Astrocyte (in vitro differentiated cells and primary cell): Measurements from ENCODE around the gene CCR3. TPM values are rescaled to one million over a fixed set of nuclear protein-coding genes. Genes with fewer than 3 reads are reported as not detected.

Experiments
- DNase-seq: peaks from one replicate; pipeline ENCODE4 v3.0.0-alpha.2; 2010; ENCODE audit warnings: low read depth
- FAIRE-seq: peaks from 2 replicates; lab custom pipeline; 2011; peaks lifted over from hg19 to GRCh38; lab: Jason Lieb, UNC
- H2AFZ ChIP-seq: 2 replicates; pipeline ENCODE4 v1.6.0; 2012; ENCODE audit warnings: low read depth, low read length, inconsistent platforms
- H3K27ac ChIP-seq: 2 replicates; pipeline ENCODE4 v1.5.1; 2011; ENCODE audit warnings: low read depth, low read length, inconsistent platforms
- H3K27me3 ChIP-seq: 2 replicates; pipeline ENCODE4 v1.6.0; 2011; ENCODE audit warnings: low read length, inconsistent platforms; ENCODE audit not compliant: insufficient read depth
- H3K36me3 ChIP-seq: 2 replicates; pipeline ENCODE4 v1.5.1; 2011; ENCODE audit warnings: low read length, inconsistent platforms; ENCODE audit not compliant: insufficient read depth
- H3K4me1 ChIP-seq: 2 replicates; pipeline ENCODE4 v1.5.1; 2011; ENCODE audit warnings: low read length, inconsistent platforms; ENCODE audit not compliant: insufficient read depth
- H3K4me2 ChIP-seq: 2 replicates; pipeline ENCODE4 v1.6.0; 2012; ENCODE audit warnings: low read length, inconsistent platforms
- H3K4me3 ChIP-seq: 2 replicates; pipeline ENCODE4 v1.5.1; 2011; ENCODE audit warnings: low read depth, mild to moderate bottlenecking, low read length, inconsistent platforms; ENCODE audit not compliant: insufficient read depth
- H3K79me2 ChIP-seq: 2 replicates; pipeline ENCODE4 v1.6.0; 2012; ENCODE audit warnings: mild to moderate bottlenecking, low read length, inconsistent platforms; ENCODE audit not compliant: insufficient read depth
- H3K9ac ChIP-seq: 2 replicates; pipeline ENCODE4 v1.6.0; 2012; ENCODE audit warnings: mild to moderate bottlenecking, low read length, inconsistent platforms
- H3K9me3 ChIP-seq: 2 replicates; pipeline ENCODE4 v1.5.1; 2012; ENCODE audit warnings: low read depth, mild to moderate bottlenecking, low read length, inconsistent platforms; ENCODE audit not compliant: insufficient read depth
- H4K20me1 ChIP-seq: 2 replicates; pipeline ENCODE4 v1.6.0; 2012; ENCODE audit warnings: low read length, inconsistent platforms; ENCODE audit not compliant: insufficient read depth
- H3K27ac Mint-ChIP-seq: one replicate; pipeline ENCODE4 v1.8.0; 2021; ENCODE audit warnings: mild to moderate bottlenecking, mixed read lengths; ENCODE audit not compliant: unreplicated experiment
- H3K27me3 Mint-ChIP-seq: one replicate; pipeline ENCODE4 v1.8.0; 2021; ENCODE audit warnings: low read depth, mixed read lengths; ENCODE audit not compliant: unreplicated experiment
- H3K36me3 Mint-ChIP-seq: one replicate; pipeline ENCODE4 v1.8.0; 2021; ENCODE audit warnings: low read depth, mixed read lengths; ENCODE audit not compliant: unreplicated experiment
- H3K4me1 Mint-ChIP-seq: one replicate; pipeline ENCODE4 v1.8.0; 2021; ENCODE audit warnings: low read depth, mixed read lengths; ENCODE audit not compliant: unreplicated experiment
- H3K4me3 Mint-ChIP-seq: one replicate; pipeline ENCODE4 v1.8.0; 2021; ENCODE audit warnings: mild to moderate bottlenecking, moderate library complexity, mixed read lengths; ENCODE audit not compliant: unreplicated experiment
- H3K9me3 Mint-ChIP-seq: one replicate; pipeline ENCODE4 v1.8.0; 2021; ENCODE audit warnings: mild to moderate bottlenecking, mixed read lengths; ENCODE audit not compliant: unreplicated experiment
- EZH2 ChIP-seq: IDR thresholded peaks from 2 replicates; pipeline ENCODE4 v1.6.1; 2012; ENCODE audit warnings: mild to moderate bottlenecking, low read length, inconsistent platforms; ENCODE audit not compliant: insufficient read depth
- total RNA-seq: library from RNA; stranded (reverse); gene quantifications from 2 replicates; pipeline ENCODE4 v1.2.1, GENCODE V29; 2021
- TF ChIP-seq, protein P1 (sequence below): IDR thresholded peaks from 2 replicates; pipeline ENCODE4 v1.5.1; 2011; ENCODE audit warnings: low read depth, mild to moderate bottlenecking, inconsistent platforms, low read length, moderate library complexity; ENCODE audit not compliant: insufficient read depth

The CCR3 gene
- total RNA-seq, 1 donor from 2014 or later = not detected

DNA sequence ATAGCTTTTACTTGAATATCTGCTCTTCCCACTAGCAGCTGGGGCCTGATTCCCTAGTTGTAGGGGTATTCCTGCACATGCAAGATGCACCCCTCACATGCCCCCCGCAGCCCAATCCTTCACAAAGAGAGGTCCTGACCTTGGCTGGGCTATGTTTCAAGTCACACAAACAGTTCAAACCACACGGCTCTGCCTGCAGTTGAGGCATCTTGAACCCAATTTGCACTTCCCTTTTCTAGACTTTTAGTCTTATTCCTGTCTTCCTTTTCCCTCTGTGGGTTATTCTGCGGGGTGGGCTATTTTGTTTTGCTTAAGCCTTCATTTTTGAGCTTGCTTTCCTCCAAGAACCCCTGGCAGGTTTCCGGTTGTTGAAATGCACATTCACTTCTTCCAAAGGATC lies 20.9 kb upstream of the CCR3 start:
- Mint-ChIP-seq H3K36me3 (no peaks in the 10 kb centered on the region), H3K4me3 (no peak overlapping the region), H3K27me3 (peaks cover 8% of the 10 kb centered on the region), H3K9me3 (no peaks in the 10 kb centered on the region), H3K4me1 (no peaks in the 10 kb centered on the region), H3K27ac (no peak overlapping the region)
- no peaks in the 10 kb centered on the region for H3K36me3 ChIP-seq
- H3K9me3 ChIP-seq = no peaks in the 10 kb centered on the region
- H3K4me3 ChIP-seq = no peak overlapping the region
- no peak for FAIRE-seq
- peaks cover 6% of the 10 kb centered on the region for H3K27me3 ChIP-seq
- no peak for DNase-seq
- no peaks in the 10 kb centered on the region for H3K4me1 ChIP-seq
- no peaks in the 10 kb centered on the region for H4K20me1 ChIP-seq
- H3K4me2 ChIP-seq = no peak overlapping the region
- no peak overlapping the region for H2AFZ ChIP-seq
- no peak overlapping the region for H3K9ac ChIP-seq
- no peaks in the 10 kb centered on the region for H3K79me2 ChIP-seq
- no peak overlapping the region for H3K27ac ChIP-seq
- TF ChIP-seq EZH2 = no peak
- TF ChIP-seq, protein P1, sequence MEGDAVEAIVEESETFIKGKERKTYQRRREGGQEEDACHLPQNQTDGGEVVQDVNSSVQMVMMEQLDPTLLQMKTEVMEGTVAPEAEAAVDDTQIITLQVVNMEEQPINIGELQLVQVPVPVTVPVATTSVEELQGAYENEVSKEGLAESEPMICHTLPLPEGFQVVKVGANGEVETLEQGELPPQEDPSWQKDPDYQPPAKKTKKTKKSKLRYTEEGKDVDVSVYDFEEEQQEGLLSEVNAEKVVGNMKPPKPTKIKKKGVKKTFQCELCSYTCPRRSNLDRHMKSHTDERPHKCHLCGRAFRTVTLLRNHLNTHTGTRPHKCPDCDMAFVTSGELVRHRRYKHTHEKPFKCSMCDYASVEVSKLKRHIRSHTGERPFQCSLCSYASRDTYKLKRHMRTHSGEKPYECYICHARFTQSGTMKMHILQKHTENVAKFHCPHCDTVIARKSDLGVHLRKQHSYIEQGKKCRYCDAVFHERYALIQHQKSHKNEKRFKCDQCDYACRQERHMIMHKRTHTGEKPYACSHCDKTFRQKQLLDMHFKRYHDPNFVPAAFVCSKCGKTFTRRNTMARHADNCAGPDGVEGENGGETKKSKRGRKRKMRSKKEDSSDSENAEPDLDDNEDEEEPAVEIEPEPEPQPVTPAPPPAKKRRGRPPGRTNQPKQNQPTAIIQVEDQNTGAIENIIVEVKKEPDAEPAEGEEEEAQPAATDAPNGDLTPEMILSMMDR = no peak

DNA sequence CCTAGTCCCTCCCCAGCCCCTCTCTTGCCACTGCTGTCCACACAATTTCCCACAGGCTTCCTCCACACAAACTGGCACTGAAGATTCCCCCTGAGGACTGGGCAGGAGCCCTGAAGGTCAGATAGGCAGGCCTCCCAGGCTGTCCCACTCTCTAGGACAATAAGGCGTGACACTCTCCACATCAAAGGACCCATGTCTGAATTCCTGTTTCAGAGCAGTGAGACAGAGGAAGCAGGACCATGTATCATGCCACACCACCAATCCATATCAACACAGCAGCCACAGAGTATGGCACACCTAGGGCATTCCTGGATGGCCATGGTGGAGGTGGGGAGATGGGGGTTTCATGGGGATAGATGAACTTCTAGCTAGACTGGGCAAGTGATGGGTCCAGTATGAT lies 20.3 kb upstream of the CCR3 start:
- no peaks in the 10 kb centered on the region for H3K79me2 ChIP-seq
- H3K4me1 ChIP-seq = no peaks in the 10 kb centered on the region
- no peak for TF ChIP-seq EZH2
- TF ChIP-seq, protein P1 = no peak
- H3K36me3 ChIP-seq = no peaks in the 10 kb centered on the region
- FAIRE-seq (no peak), DNase-seq (no peak)
- H4K20me1 ChIP-seq = no peaks in the 10 kb centered on the region
- H3K27ac ChIP-seq = no peak overlapping the region
- Mint-ChIP-seq H3K4me3 (no peak overlapping the region), H3K9me3 (no peaks in the 10 kb centered on the region), H3K4me1 (no peaks in the 10 kb centered on the region), H3K36me3 (no peaks in the 10 kb centered on the region), H3K27ac (no peak overlapping the region), H3K27me3 (peaks cover 8% of the 10 kb centered on the region)
- H3K9ac ChIP-seq = no peak overlapping the region
- no peak overlapping the region for H2AFZ ChIP-seq
- no peak overlapping the region for H3K4me3 ChIP-seq
- H3K27me3 ChIP-seq = peaks cover 6% of the 10 kb centered on the region
- H3K4me2 ChIP-seq = no peak overlapping the region
- no peaks in the 10 kb centered on the region for H3K9me3 ChIP-seq

DNA sequence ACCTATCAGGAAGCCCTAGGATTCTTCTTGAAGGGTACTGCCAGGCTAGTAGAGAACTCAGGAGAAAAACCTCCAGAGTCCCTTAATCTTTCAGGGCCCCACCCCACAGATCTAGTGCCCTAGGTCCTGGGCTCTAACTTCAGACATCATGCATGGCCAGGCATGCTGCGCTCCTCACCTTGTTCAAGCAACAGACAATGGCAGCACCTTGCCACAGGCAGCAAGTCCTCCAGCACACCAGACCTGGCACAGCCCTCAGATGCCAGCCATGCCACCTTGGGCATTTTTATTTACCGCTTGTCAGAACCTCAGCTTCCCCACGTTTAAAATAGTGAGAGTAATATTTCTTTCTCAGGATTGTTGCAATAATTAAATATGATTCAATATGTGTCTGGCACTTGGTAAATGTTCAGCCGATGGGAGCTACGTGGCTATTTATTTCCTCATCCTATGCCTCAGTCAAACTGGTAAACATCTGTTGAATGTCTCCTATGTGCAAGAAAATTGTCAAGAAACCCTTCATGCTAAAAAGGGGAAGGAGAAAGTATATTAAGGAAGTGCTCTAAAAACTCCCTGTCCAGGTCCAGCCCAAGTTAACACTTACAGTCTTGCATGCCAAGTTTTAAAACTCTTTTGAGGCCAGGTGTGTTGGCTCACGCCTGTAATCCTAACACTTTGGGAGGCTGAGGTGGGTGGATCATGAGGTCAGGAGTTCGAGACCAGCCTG lies 19.7 kb upstream of the CCR3 start:
- H3K4me3 Mint-ChIP-seq = no peak overlapping the region
- no peak overlapping the region for H3K27ac Mint-ChIP-seq

More for the DNA sequence above, 19.7 kb upstream of the CCR3 start:
- Mint-ChIP-seq H3K4me1 (no peaks in the 10 kb centered on the region), H3K27me3 (peaks cover 8% of the 10 kb centered on the region), H3K36me3 (no peaks in the 10 kb centered on the region), H3K9me3 (no peaks in the 10 kb centered on the region)
- Histone ChIP-seq H2AFZ (no peak overlapping the region), H3K79me2 (no peaks in the 10 kb centered on the region), H3K9ac (no peak overlapping the region), H3K36me3 (no peaks in the 10 kb centered on the region), H3K27me3 (peaks cover 6% of the 10 kb centered on the region), H3K9me3 (no peaks in the 10 kb centered on the region), H3K4me2 (no peak overlapping the region), H3K4me3 (no peak overlapping the region), H3K4me1 (no peaks in the 10 kb centered on the region), H3K27ac (no peak overlapping the region), H4K20me1 (no peaks in the 10 kb centered on the region)
- DNase-seq = no peak
- no peak for FAIRE-seq
- TF ChIP-seq, protein P1 = no peak
- TF ChIP-seq EZH2 = no peak
